Mucosa of rectum (tissue), 2 donors: Measurements from ENCODE around the gene VSTM1.

Source experiments
- H3K27ac ChIP-seq, 2 donors: one replicate each; pipeline ENCODE4 v1.7.0; 2013; ENCODE audit warnings: inconsistent platforms in 2 of 2, low read depth in 2 of 2, low read length in 2 of 2
- H3K27me3 ChIP-seq, 2 donors: one replicate each; pipeline ENCODE4 v1.7.0; 2013; ENCODE audit warnings: low read length in 2 of 2; ENCODE audit not compliant: control insufficient read depth in 2 of 2, insufficient read depth in 2 of 2
- H3K36me3 ChIP-seq, 2 donors: one replicate each; pipeline ENCODE4 v1.7.0; 2013; ENCODE audit warnings: low read length in 2 of 2; ENCODE audit not compliant: control insufficient read depth in 2 of 2, insufficient read depth in 2 of 2
- H3K4me1 ChIP-seq, 2 donors: one replicate each; pipeline ENCODE4 v1.7.0; 2013; ENCODE audit warnings: low read length in 2 of 2, mild to moderate bottlenecking in 1 of 2; ENCODE audit not compliant: control insufficient read depth in 2 of 2, insufficient read depth in 2 of 2
- H3K4me3 ChIP-seq, 2 donors: one replicate each; pipeline ENCODE4 v1.7.0; 2013; ENCODE audit warnings: low read length in 2 of 2
- H3K9ac ChIP-seq, 2 donors: one replicate each; pipeline ENCODE4 v1.7.0; 2013; ENCODE audit warnings: low read length in 2 of 2, low read depth in 1 of 2, mild to moderate bottlenecking in 1 of 2
- H3K9me3 ChIP-seq, 2 donors: one replicate each; pipeline ENCODE4 v1.7.0; 2013; ENCODE audit warnings: low read length in 2 of 2; ENCODE audit not compliant: control insufficient read depth in 2 of 2
- donor health status: healthy.
- donor health status: Normal muscosa, but diverticular disease.

The VSTM1 gene, protein sequence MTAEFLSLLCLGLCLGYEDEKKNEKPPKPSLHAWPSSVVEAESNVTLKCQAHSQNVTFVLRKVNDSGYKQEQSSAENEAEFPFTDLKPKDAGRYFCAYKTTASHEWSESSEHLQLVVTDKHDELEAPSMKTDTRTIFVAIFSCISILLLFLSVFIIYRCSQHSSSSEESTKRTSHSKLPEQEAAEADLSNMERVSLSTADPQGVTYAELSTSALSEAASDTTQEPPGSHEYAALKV

GRCh38 chr19:54063350-54064116 lies at the start of gene VSTM1:
TSS of gene VSTM1 (minus strand) at chr19:54063897. CDS start at chr19:54063777, 120 bp downstream.
- H3K27ac ChIP-seq: no peak within 1 kb of the TSS

DNA sequence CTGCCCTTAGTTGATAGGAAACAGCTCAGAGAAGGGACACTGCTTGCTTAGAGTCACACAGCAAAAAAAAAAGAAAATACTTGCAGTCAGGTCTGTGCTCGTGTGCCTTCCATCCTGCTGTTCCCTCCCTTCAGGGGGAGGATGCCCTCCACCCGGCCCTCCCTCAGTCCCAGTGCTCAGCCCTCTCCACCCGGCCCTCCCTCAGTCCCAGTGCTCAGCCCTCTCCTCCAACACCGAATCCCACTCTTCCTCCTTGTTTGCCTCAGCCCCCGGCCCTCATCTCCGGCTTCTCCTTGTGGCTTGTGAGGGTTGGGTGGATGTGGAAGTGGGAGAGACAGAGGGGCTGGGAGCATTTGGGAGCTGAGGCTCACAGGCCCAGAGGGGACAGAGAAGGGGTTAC lies 46.0 kb upstream of the VSTM1 start:
- Histone ChIP-seq H3K9ac (no peak overlapping the region), H3K4me3 (no peak overlapping the region), H3K36me3 (peaks cover 42 to 53% of the 10 kb centered on the region in 2 donors), H3K27ac (no peak overlapping the region), H3K9me3 (no peaks in the 10 kb centered on the region), H3K27me3 (no peaks in the 10 kb centered on the region), H3K4me1 (peaks cover 8% of the 10 kb centered on the region in 2 donors)

More at GRCh38 chr19:54063350-54064116, at the start of gene VSTM1:
- no peak within 1 kb of the TSS for H3K4me3 ChIP-seq
- no peaks in the 10 kb centered on the region for H3K9me3 ChIP-seq
- no peaks in the 10 kb centered on the region for H3K36me3 ChIP-seq
- H3K9ac ChIP-seq: no peak within 1 kb of the TSS
- H3K27me3 ChIP-seq: no peaks in the 10 kb centered on the region
- no peaks in the 10 kb centered on the region for H3K4me1 ChIP-seq

DNA sequence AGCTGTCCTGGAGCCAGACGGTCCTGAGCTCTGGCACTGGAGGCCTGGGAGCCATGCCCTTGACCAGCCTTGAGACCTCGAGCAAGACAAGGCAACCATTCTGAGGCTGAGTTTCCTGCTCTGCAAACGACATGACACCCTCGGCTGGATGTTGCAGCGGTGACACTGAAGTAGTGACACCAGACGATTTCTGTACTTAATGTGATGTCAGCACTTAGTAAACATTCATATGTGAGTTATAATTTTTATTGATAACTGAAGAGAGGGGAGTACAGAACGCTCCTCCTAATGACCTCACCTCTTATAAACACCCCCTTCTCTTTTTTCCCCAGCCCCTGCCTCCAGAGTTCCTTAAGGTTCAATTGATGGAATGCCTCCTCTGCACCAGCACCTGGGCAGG lies 44.8 kb upstream of the VSTM1 start:
- Histone ChIP-seq H3K9me3 (no peaks in the 10 kb centered on the region), H3K4me3 (no peak overlapping the region), H3K9ac (no peak overlapping the region), H3K4me1 (peaks cover under 1% of the 10 kb centered on the region in 2 donors), H3K27ac (no peak overlapping the region), H3K36me3 (peaks cover 42 to 53% of the 10 kb centered on the region in 2 donors), H3K27me3 (no peaks in the 10 kb centered on the region)

DNA sequence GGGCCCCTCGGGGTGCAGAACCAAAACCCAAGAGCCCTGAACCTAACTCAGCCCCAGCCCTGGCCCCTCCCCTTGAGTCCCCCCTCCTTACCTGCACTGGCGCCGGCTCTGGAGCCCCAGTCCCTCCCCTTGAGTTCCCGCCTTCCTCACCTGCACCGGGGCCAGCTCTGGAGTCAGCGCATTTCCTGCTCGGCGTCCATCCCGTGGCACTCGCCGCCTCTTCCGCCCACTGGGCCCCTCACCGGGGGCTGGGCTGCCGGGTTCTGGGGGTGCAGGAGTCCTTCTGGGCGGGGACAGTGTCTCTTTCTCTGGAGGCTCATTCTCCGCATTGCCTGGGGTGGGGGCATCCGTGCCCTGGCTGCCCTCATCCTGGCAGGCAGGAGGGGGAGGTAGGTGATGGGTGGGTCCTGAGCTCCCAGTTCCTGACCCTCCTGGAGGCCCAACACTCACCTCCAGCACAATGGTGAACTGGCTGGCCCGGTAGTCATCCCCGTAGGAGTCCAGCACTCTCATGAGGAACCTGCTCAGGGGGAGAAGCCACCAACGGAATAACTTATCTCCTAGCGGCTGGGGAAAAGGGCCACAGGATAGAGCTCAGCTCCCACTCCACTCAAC lies 44.3 kb upstream of the VSTM1 start:
- Histone ChIP-seq H3K9ac (no peak overlapping the region), H3K36me3 (peaks cover 39 to 51% of the 10 kb centered on the region in 2 donors), H3K9me3 (no peaks in the 10 kb centered on the region), H3K4me3 (no peak overlapping the region), H3K27ac (no peak overlapping the region), H3K27me3 (no peaks in the 10 kb centered on the region), H3K4me1 (peaks cover 4 to 5% of the 10 kb centered on the region in 2 donors)

GRCh38 chr19:54106716-54107115 lies 43.0 kb upstream of the VSTM1 start:
- Histone ChIP-seq H3K4me3 (no peak overlapping the region), H3K9me3 (no peaks in the 10 kb centered on the region), H3K4me1 (peaks cover 8 to 12% of the 10 kb centered on the region in 2 donors), H3K27me3 (no peaks in the 10 kb centered on the region), H3K36me3 (peaks cover 39 to 51% of the 10 kb centered on the region in 2 donors), H3K27ac (no peak overlapping the region), H3K9ac (no peak overlapping the region)

DNA sequence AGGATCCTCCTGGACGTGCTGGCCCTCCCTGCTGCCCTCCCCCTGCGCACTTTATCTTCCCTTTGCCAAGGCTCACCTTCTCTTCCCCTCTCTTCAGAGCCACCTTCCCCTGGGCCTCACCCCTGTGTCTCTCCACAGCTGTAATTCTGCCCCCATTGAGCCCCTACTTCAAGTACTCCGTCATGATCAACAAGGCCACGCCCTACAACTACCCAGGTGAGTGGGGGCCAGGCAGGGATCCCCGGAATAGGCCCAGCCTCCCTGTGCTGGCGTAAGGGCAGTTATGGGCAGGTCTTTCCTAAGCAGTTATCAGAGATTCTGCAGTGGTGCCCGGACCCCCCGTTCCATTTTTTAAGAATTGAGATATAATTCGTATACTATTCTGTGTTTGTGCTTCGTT lies 42.1 kb upstream of the VSTM1 start:
- peaks cover 35 to 49% of the 10 kb centered on the region in 2 donors for H3K36me3 ChIP-seq
- no peaks in the 10 kb centered on the region for H3K27me3 ChIP-seq
- no peak overlapping the region for H3K9ac ChIP-seq
- no peaks in the 10 kb centered on the region for H3K9me3 ChIP-seq
- H3K4me3 ChIP-seq: no peak overlapping the region
- H3K4me1 ChIP-seq: peaks cover 8 to 12% of the 10 kb centered on the region in 2 donors
- H3K27ac ChIP-seq: no peak overlapping the region

GRCh38 chr19:54104998-54105715 lies 41.5 kb upstream of the VSTM1 start:
- Histone ChIP-seq H3K4me1 (peaks cover 8 to 12% of the 10 kb centered on the region in 2 donors), H3K9ac (no peak overlapping the region), H3K4me3 (no peak overlapping the region), H3K9me3 (no peaks in the 10 kb centered on the region), H3K36me3 (peaks cover 33 to 45% of the 10 kb centered on the region in 2 donors), H3K27me3 (no peaks in the 10 kb centered on the region), H3K27ac (no peak overlapping the region)

DNA sequence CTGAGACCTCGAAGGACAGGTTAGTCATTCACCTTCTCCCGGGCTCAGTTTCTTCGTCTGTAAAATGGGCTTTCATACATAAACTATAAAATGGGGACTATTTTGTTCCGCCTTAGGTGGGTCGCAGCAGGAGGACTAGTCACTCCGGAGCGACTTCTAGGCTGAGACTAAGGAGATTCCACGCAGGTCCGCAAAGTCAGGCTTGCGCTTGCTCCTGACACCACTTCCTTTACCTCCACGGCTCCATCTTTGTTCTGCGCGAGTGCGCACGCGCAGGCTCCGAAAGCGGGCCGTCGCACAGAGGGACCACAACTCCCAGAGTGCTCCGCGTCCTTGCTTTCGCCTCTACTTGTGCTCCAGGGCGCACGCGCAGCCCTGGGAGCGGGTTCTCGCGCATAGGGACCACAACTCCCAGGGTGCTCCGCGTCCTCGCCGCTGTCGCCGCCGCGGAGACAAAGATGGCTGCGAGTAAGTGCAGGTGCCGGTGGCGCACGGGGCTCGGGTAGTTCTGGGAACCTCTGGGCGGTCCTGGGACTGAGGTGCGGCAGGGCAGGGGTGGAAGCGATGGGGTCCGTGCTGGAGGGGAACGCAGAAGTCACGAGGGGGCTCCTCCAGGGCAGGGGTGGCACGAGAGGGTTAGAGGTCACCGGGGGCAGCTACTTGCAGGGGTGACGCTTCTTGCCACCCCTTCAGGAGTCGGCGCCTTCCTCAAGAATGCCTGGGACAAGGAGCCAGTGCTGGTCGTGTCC lies 38.9 kb upstream of the VSTM1 start, which contains the start of gene NDUFA3:
TSS of gene NDUFA3 (plus strand) at position 435 of the 749 bp plus-strand sequence. CDS start at position 459, 24 bp downstream.
- no peaks in the 10 kb centered on the region for H3K27me3 ChIP-seq
- no peaks in the 10 kb centered on the region for H3K9me3 ChIP-seq
- H3K36me3 ChIP-seq: peaks cover 13 to 23% of the 10 kb centered on the region in 2 donors
- H3K27ac ChIP-seq: peak within 1 kb of the TSS; percentile 46 to 68
- H3K4me1 ChIP-seq: peaks cover 8 to 12% of the 10 kb centered on the region in 2 donors
- peak within 1 kb of the TSS; percentile 79 to 84 for H3K9ac ChIP-seq
- peak within 1 kb of the TSS; percentile 93 to 100 for H3K4me3 ChIP-seq

- H3K36me3 ChIP-seq: peaks cover 0 to 3% of the 10 kb centered on the region in 2 donors
- H3K9ac ChIP-seq: no peak within 1 kb of the TSS
- H3K27me3 ChIP-seq: peaks cover 0 to 6% of the 10 kb centered on the region in 2 donors
- no peak within 1 kb of the TSS for H3K4me3 ChIP-seq
- H3K4me1 ChIP-seq: peaks cover 13 to 16% of the 10 kb centered on the region in 2 donors
- H3K27ac ChIP-seq: no peak within 1 kb of the TSS
- no peaks in the 10 kb centered on the region for H3K9me3 ChIP-seq
These were observed 36.9 kb upstream of the VSTM1 start, which contains the start of gene OSCAR for GRCh38 chr19:54100561-54100960. TSS of gene OSCAR (minus strand) at chr19:54100803. CDS start at chr19:54100792, 11 bp downstream.
